CD4-positive, alpha-beta T cell treated with Interferon alpha-2 for 1 hour (primary cell): ENCODE data around the gene GHITM.

ENCODE experiments used
- DNase-seq, 2 donors: peaks; one replicate each; pipeline ENCODE4 v3.0.0-alpha.2; 2020 to 2022

The GHITM gene

GRCh38 chr10:84201682-84202081, 62.4 kb downstream of the GHITM start:
- DNase-seq: no peak

- no peak for DNase-seq
These were observed 63.0 kb downstream of the GHITM start for GRCh38 chr10:84202349-84202748.
